Endothelial cell of umbilical vein (primary cell): ENCODE measurements around the gene HSD3B7. TPM values are rescaled to one million over a fixed set of nuclear protein-coding genes. Genes with fewer than 3 reads are reported as not detected.
A peak's percentile ranks its signal among the peaks of the same experiment; 100 is the strongest.

Source experiments
- BruUV-seq: library from RNA; stranded (reverse); fragments of 400-500 nt; replicated peaks from 2 replicates; lab custom pipeline; 2021; lab: Mats Ljungman, UMichigan
- CTCF ChIA-PET: fragments of 300-600, 350-600 bp; sonication (Branson Sonifier 250); formaldehyde crosslinking; loops from one replicate; lab custom pipeline; 2021; ENCODE audit warnings: antibody characterized with exemption, inconsistent platforms; lab: Charles Lee
- POLR2A ChIA-PET: fragments of 300-600, 350-600 bp; sonication (Branson Sonifier 250); formaldehyde crosslinking; loops from one replicate; lab custom pipeline; 2021; ENCODE audit warnings: antibody characterized with exemption, inconsistent platforms; lab: Charles Lee
- DNase-seq: peaks from one replicate; pipeline ENCODE4 v3.0.0-alpha.2; 2011; ENCODE audit warnings: low read depth, low spot score
- FAIRE-seq: peaks from 2 replicates; lab custom pipeline; 2011; peaks lifted over from hg19 to GRCh38; lab: Jason Lieb, UNC
- H2AFZ ChIP-seq: 2 replicates; pipeline ENCODE4 v1.6.0; 2012; ENCODE audit warnings: low read depth, low read length, control low read depth, inconsistent platforms
- H3K27ac ChIP-seq: 2 replicates; pipeline ENCODE4 v1.5.1; 2011; ENCODE audit warnings: low read depth, mild to moderate bottlenecking, control low read depth, low read length, moderate library complexity; ENCODE audit not compliant: insufficient read depth
- H3K27me3 ChIP-seq, 2 experiments: 2 replicates each; pipeline versions ENCODE4 v1.6.0 to v1.6.1; 2011; ENCODE audit warnings: low read length in 2 of 2, mixed read lengths in 1 of 2; ENCODE audit not compliant: control insufficient read depth in 2 of 2, insufficient read depth in 2 of 2
- H3K36me3 ChIP-seq, 2 experiments: 2 replicates in 1 of 2; 3 replicates in 1 of 2; pipeline ENCODE4 v1.5.1; 2011; ENCODE audit warnings: low read length in 2 of 2, mild to moderate bottlenecking in 1 of 2, moderate library complexity in 1 of 2; ENCODE audit not compliant: control insufficient read depth in 2 of 2, insufficient read depth in 2 of 2; ENCODE audit errors: extremely low read depth in 1 of 2
- H3K4me1 ChIP-seq: 3 replicates; pipeline ENCODE4 v1.5.1; 2011; ENCODE audit warnings: mild to moderate bottlenecking, low read length; ENCODE audit not compliant: control insufficient read depth, insufficient read depth; ENCODE audit errors: extremely low read depth
- H3K4me2 ChIP-seq: 2 replicates; pipeline ENCODE4 v1.6.1; 2011; ENCODE audit warnings: low read length, control low read depth, mixed read lengths; ENCODE audit not compliant: insufficient read depth
- H3K4me3 ChIP-seq, 3 experiments: fragments of 200-600 bp in 1 of 3; sonication (generic), shearing (Covaris generic) in 1 of 3; replicated peaks in 1 of 3; 2 replicates each; pipeline ENCODE4 v1.5.1; 2011 to 2016; ENCODE audit warnings: control low read depth in 3 of 3, low read length in 3 of 3, mild to moderate bottlenecking in 2 of 3, inconsistent platforms in 1 of 3, low read depth in 1 of 3, moderate library complexity in 1 of 3; ENCODE audit not compliant: insufficient read depth in 1 of 3
- H3K79me2 ChIP-seq: 2 replicates; pipeline ENCODE4 v1.6.0; 2012; ENCODE audit warnings: low read length, inconsistent platforms; ENCODE audit not compliant: control insufficient read depth, insufficient read depth
- H3K9ac ChIP-seq: replicated peaks from 2 replicates; pipeline ENCODE3; 2011; ENCODE audit warnings: low read length, control low read depth; ENCODE audit not compliant: insufficient read depth; ENCODE audit errors: extremely low read depth
- H3K9me1 ChIP-seq: replicated peaks from 3 replicates; pipeline ENCODE4 v1.6.0; 2011; ENCODE audit warnings: mild to moderate bottlenecking, low read length; ENCODE audit not compliant: control insufficient read depth, insufficient read depth; ENCODE audit errors: extremely low read depth
- H3K9me3 ChIP-seq: replicated peaks from 2 replicates; pipeline ENCODE4 v1.5.1; 2012; ENCODE audit warnings: low read length, inconsistent platforms; ENCODE audit not compliant: control insufficient read depth, insufficient read depth
- H4K20me1 ChIP-seq: replicated peaks from 2 replicates; pipeline ENCODE3; 2011; ENCODE audit warnings: mild to moderate bottlenecking, low read length; ENCODE audit not compliant: control insufficient read depth, insufficient read depth; ENCODE audit errors: extremely low read depth
- CTCF ChIP-seq, 2 donors: IDR thresholded peaks; 1 replicate in 1 of 2; 2 replicates in 1 of 2; pipeline ENCODE4 v1.5.1; 2011; ENCODE audit warnings: low read length in 2 of 2, mild to moderate bottlenecking in 2 of 2, moderate library complexity in 2 of 2, control low read depth in 1 of 2, inconsistent platforms in 1 of 2, low read depth in 1 of 2; ENCODE audit not compliant: insufficient read depth in 1 of 2; ENCODE audit errors: extremely low read depth in 1 of 2
- EZH2 ChIP-seq: IDR thresholded peaks from 2 replicates; pipeline ENCODE4 v1.6.1; 2012; ENCODE audit warnings: borderline replicate concordance, low read depth, mild to moderate bottlenecking, moderate library complexity, low read length, inconsistent platforms; ENCODE audit not compliant: severe bottlenecking
- FOS ChIP-seq: IDR thresholded peaks from 2 replicates; pipeline ENCODE4 v1.6.1; 2011; ENCODE audit warnings: mild to moderate bottlenecking, low read length, moderate library complexity, borderline replicate concordance; ENCODE audit not compliant: insufficient read depth
- GATA2 ChIP-seq: IDR thresholded peaks from 2 replicates; pipeline ENCODE4 v1.7.0; 2011; ENCODE audit warnings: low read depth, mild to moderate bottlenecking, moderate library complexity, mixed read lengths, low read length; ENCODE audit not compliant: insufficient read length, insufficient read depth
- JUN ChIP-seq: IDR thresholded peaks from 2 replicates; pipeline ENCODE4 v1.6.1; 2011; ENCODE audit warnings: borderline replicate concordance, low read depth; ENCODE audit not compliant: insufficient read length, insufficient read depth
- MYC ChIP-seq: IDR thresholded peaks from one replicate; pipeline ENCODE4 v1.6.1; 2011; ENCODE audit warnings: mild to moderate bottlenecking, low read depth, low read length
- POLR2A ChIP-seq: IDR thresholded peaks from 2 replicates; pipeline ENCODE4 v1.6.1; 2012; ENCODE audit warnings: low read depth, mild to moderate bottlenecking, control low read depth, low read length
- POLR2AphosphoS5 ChIP-seq: IDR thresholded peaks from 2 replicates; pipeline ENCODE4 v1.6.1; 2012; ENCODE audit warnings: low read depth, mild to moderate bottlenecking, control low read depth, low read length, moderate library complexity; ENCODE audit not compliant: insufficient read depth
- dilution Hi-C: fragments of 300-500 bp; cut with MboI; formaldehyde crosslinking; loops from one replicate; pipeline ENCODE4 v1.15.0; 2019; ENCODE audit warnings: low sequenced_read_pairs; ENCODE audit not compliant: extremely low pct_ligation_motif_present
- intact Hi-C: fragments of 100-400 bp; cut with micrococcal nuclease; formaldehyde crosslinking; loops from one replicate; pipeline ENCODE4 v1.10.0; 2022
- polyA plus RNA-seq, 4 experiments: library from polyadenylated mRNA; depleted of rRNA in 3 of 4; stranded (reverse) in 3 of 4; unstranded in 1 of 4; fragments of >200 nt; gene quantifications; 2 replicates each; pipeline versions ENCODE4 v1.2.1 to v1.2.3, GENCODE V29; 2011 to 2012; ENCODE audit warnings: missing spikeins in 1 of 4
- total RNA-seq: library from RNA; stranded (reverse); gene quantifications from 2 replicates; pipeline ENCODE4 v1.2.3, GENCODE V29; 2021
- TF ChIP-seq, protein P1 (sequence below): IDR thresholded peaks from 2 replicates; pipeline ENCODE4 v1.6.1; 2011; ENCODE audit not compliant: insufficient read depth, insufficient read length

HSD3B7 gene
- total and polyA plus RNA-seq, 2 donors (not counting 3 experiments of a cell fraction or from before 2014, with no cell fraction given), result 3.5 to 4.8 TPM

DNA sequence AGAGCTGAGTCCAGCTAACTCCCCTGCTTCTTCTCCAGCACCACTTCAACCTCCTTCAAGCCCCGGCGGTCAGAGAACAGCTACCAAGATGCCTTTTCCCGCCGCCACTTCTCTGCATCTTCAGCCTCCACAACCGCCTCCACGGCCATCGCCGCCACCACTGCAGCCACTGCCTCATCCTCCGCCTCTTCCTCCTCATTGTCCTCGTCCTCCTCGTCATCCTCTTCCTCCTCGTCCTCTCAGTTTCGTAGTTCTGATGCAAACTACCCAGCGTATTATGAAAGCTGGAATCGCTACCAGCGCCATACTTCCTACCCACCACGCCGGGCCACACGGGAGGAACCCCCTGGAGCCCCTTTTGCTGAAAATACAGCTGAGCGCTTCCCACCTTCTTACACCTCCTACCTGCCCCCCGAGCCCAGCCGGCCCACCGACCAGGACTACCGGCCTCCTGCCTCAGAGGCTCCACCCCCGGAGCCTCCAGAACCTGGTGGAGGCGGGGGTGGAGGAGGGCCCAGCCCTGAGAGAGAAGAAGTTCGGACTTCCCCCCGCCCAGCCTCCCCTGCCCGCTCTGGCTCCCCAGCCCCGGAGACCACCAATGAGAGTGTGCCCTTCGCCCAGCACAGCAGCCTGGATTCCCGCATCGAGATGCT, 20.3 kb upstream of the HSD3B7 start:
- dilution Hi-C loops (no loop called here), intact Hi-C loops (no loop called here)
- Histone ChIP-seq H3K4me2 (no peak overlapping the region), H3K36me3 (peaks cover 29 to 62% of the 10 kb centered on the region in 2 experiments), H3K9me3 (no peaks in the 10 kb centered on the region), H3K4me3 (no peak overlapping the region), H3K9me1 (no peaks in the 10 kb centered on the region), H3K79me2 (peaks cover 2% of the 10 kb centered on the region), H4K20me1 (no peaks in the 10 kb centered on the region), H3K9ac (no peak overlapping the region), H3K27ac (no peak overlapping the region), H3K27me3 (no peaks in the 10 kb centered on the region), H3K4me1 (no peaks in the 10 kb centered on the region), H2AFZ (no peak overlapping the region)
- TF ChIP-seq POLR2A (no peak), FOS (no peak), EZH2 (no peak), GATA2 (no peak), MYC (no peak), POLR2AphosphoS5 (no peak), JUN (no peak), CTCF (IDR thresholded peaks at IDR 0.05; ENCODE audit: extremely low read depth in 1 of 2, insufficient read depth in 1 of 2, low read depth in 1 of 2, low read length in 2 of 2) (no peak)
- TF ChIP-seq, protein P1, sequence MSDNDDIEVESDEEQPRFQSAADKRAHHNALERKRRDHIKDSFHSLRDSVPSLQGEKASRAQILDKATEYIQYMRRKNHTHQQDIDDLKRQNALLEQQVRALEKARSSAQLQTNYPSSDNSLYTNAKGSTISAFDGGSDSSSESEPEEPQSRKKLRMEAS, result no peak
- ChIA-PET CTCF (interaction anchor here (1.0 kb wide), 1 partner anchor 11 kb away, joined by 4 read pairs; no protein-coding TSS in a partner anchor), POLR2A (interaction anchor here (0.5 kb wide), 1 partner anchor 60 kb away, joined by 4 read pairs; no protein-coding TSS in a partner anchor)
- FAIRE-seq, result no peak
- BruUV-seq, result TSS peak; percentile 3
- no peak for DNase-seq
